CD4-positive, alpha-beta T cell treated with Interleukin-17A for 4 hours (primary cell): ENCODE measurements around the gene ZNF280D.

Experiments
- DNase-seq: peaks from one replicate; pipeline ENCODE4 v3.0.0-alpha.2; 2020; ENCODE audit warnings: mixed read lengths

The ZNF280D gene

GRCh38 chr15:56744701-56745683, 11.7 kb upstream of the ZNF280D start:
- no peak for DNase-seq

DNA sequence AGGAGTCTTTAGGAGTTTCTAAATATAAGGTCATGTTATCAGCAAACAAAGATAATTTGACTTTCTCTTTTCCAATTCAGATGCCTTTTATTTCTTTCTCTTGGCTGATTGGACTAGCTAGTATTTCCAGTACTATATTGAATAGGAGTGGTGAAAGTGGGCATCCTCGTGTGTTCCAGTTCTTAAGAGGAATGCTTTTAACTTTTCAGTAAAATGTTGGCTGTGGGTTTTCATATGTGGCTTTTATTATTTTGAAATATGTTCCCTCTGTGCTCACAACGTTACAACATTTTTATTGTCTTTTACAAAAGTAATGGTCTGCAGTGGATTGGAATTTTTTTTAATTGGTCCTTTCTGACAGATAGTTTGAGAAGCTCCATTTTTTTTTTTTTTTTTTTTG, 8.2 kb upstream of the ZNF280D start:
- no peak for DNase-seq

- no peak for DNase-seq
Measured at GRCh38 chr15:56739964-56740640, 6.8 kb upstream of the ZNF280D start.

GRCh38 chr15:56739474-56739873, 6.2 kb upstream of the ZNF280D start:
- no peak for DNase-seq

DNA sequence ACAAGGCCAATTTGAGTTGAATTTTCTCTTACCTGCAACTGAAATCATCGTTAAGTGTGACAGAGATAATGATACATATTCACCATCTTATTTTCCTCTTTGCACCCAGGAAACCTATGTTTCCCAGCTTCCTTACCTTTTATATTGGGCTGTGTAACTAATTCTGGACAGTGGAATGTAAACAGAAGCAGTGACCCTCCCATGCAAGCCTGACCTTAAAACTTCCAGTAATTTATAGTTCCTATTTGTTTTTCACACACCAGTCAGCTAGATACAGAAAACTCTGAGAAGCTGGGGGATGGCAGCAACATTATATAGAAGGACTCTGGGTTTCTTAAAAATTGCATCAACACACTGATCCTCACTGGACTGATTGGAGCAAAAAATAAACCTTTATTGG, 4.5 kb upstream of the ZNF280D start:
- DNase-seq: no peak

- no peak for DNase-seq
Measured at GRCh38 chr15:56736881-56737707, 3.8 kb upstream of the ZNF280D start.

GRCh38 chr15:56736308-56736707, 3.0 kb upstream of the ZNF280D start:
- DNase-seq: no peak

DNA sequence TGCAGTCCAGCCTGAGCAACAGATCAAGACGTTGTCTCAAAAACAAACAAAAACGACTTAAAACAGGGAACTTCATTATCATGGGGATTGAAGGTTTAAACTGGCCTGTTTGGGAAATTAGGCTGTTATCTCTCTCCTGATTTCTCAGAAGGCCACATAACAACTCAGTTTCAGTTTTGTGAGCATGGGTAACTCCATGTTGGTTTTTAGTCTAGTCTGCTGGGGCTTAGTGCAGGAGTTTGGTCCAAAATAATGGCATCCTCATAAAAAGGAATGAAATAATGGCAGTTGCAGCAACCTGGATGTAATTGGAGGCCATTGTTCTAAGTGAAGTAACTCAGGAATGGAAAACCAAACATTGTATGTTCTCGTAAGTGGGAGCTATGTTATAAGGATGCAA, 2.3 kb upstream of the ZNF280D start:
- no peak for DNase-seq

GRCh38 chr15:56734013-56734635, 815 bp upstream of the ZNF280D start:
- DNase-seq: no peak

GRCh38 chr15:56732886-56733135, 498 bp downstream of the ZNF280D start:
- DNase-seq: no peak

GRCh38 chr15:56732135-56732885, 999 bp downstream of the ZNF280D start:
- DNase-seq: peak; percentile 14

- DNase-seq: no peak
Measured at GRCh38 chr15:56731548-56731947, 1.8 kb downstream of the ZNF280D start.

DNA sequence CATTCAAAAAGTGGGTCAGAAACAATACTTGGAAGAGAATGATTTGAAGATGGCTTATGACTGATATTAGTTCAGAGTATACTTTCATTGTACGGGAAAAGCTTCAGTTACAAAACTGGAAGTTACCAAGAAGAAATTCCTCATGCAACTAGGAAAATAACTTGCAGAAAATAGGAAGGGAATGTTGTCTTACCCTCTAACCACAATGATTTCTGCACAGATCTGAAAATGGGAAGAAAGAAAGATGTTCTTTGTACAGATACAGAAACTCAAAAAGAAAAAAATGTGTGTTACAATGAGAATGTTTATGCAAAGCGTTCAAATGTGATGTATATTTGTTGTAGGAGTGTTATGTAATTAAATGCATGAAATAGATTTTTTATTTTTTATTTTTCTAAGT, 3.7 kb downstream of the ZNF280D start:
- no peak for DNase-seq

DNA sequence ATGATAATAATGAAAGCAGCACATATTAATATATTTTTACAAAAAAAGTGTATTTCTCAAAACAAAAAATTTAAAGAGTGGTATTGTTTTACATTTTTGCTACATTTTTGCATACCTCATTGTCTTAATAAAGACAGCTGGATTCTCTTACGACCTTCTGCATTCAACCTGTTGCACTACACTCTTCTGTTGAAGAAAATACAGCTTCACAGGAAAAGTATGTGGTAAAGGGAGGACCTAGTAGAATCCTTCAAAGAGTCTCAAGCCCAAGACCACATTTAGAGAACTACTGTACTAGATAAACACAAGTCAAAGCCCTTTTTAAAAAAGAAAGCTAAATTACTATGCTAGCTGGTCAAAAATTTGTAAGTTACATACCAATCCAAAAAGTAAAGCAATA, 7.9 kb downstream of the ZNF280D start:
- DNase-seq: no peak

- DNase-seq: no peak
Measured at GRCh38 chr15:56724232-56724631, 9.1 kb downstream of the ZNF280D start.

DNA sequence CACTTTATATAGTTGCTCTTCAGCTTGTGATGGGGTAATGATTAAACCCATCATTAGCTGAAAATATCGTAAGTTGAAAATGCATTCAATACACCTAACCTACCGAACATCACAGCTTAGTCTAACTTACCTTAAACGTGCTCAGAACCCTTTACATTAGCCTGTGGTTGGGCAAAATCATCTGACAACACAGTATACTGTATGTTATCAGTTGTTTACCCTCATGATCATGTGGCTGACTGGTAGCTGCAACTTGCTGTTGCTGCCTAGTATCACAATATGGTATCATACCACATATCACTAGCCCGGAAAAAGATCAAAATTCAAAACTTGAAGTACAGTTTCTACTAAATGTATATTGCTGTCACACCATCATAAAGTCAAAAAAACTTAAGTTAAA, 9.5 kb downstream of the ZNF280D start:
- DNase-seq: no peak

DNA sequence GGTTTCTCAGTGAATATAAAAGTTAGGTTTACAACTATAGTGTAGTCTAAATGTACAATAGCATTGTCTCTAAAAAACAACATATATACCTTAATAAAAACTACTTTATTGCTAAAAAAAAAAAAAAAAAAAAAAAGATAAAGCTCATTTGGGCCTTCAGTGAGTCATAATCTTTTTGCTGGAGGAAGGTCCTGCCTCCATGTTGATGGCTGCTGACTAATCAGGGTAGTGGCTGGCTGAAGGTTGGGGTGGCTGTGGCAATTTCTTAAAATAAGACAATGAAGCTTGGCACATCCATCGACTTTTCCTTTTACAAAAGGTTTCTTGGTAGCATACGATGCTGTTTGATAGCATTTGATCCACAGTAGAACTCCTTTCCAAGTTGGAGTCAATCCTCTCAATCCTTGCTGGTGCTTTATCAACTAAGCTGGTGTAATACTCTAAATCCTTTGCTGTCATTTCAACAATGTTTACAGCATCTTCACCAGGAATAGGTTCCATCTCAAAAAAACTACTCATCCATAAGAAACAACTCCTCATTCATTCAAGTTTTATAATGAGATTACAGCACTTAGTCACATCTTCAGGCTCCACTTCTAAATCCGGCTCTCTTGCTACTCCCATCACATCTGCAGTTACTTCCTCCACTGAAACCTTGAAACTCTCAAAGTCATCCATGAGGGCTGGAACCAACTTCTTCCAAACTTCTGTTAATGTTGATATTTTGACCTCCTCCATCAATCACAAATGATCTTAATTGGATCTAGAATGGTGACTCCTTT, 13.3 kb downstream of the ZNF280D start:
- no peak for DNase-seq

- DNase-seq: no peak
Measured at GRCh38 chr15:56719021-56719612, 14.2 kb downstream of the ZNF280D start.

GRCh38 chr15:56718560-56718959, 14.7 kb downstream of the ZNF280D start:
- DNase-seq: no peak

DNA sequence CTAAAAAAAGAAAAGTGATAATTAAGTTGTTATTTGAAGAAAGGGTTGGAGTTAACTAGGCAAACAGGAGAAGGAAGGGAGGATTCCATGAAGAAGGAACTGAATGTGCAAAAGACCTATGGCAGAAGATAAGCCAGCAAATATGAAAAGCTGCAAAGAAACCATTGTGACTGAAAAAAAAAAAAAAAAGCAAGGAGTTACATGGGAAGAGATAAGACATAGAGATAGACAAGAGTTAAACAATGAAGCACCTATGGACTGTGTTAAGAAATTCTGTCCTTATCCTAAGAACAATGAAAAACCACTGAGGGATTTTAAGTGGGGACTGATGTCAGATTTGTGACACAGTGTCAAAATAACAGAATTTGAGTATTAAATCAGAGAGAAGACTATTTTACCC, 17.0 kb downstream of the ZNF280D start:
- no peak for DNase-seq

GRCh38 chr15:56715220-56715619, 18.1 kb downstream of the ZNF280D start:
- DNase-seq: no peak
